GM13976 (cell line): ENCODE results near the gene APRT.
A peak's percentile ranks its signal among the peaks of the same experiment; 100 is the strongest.

Source experiments
- DNase-seq: peaks from one replicate; pipeline ENCODE4 v3.0.0; 2012; ENCODE audit warnings: low spot score
- in situ Hi-C: fragments of 300-500 bp; cut with MboI; formaldehyde crosslinking; loops from one replicate; pipeline ENCODE4 v1.12.0; 2022; ENCODE audit warnings: low sequenced_read_pairs, mixed read lengths, inconsistent platforms; ENCODE audit not compliant: unreplicated experiment
- TF ChIP-seq, protein P1 (sequence below): IDR thresholded peaks from 2 replicates; pipeline ENCODE4 v1.5.1; 2012; ENCODE audit warnings: borderline replicate concordance, mild to moderate bottlenecking; ENCODE audit not compliant: insufficient read depth; ENCODE audit errors: extremely low read depth, missing control alignments, control extremely low read depth

The APRT gene

DNA sequence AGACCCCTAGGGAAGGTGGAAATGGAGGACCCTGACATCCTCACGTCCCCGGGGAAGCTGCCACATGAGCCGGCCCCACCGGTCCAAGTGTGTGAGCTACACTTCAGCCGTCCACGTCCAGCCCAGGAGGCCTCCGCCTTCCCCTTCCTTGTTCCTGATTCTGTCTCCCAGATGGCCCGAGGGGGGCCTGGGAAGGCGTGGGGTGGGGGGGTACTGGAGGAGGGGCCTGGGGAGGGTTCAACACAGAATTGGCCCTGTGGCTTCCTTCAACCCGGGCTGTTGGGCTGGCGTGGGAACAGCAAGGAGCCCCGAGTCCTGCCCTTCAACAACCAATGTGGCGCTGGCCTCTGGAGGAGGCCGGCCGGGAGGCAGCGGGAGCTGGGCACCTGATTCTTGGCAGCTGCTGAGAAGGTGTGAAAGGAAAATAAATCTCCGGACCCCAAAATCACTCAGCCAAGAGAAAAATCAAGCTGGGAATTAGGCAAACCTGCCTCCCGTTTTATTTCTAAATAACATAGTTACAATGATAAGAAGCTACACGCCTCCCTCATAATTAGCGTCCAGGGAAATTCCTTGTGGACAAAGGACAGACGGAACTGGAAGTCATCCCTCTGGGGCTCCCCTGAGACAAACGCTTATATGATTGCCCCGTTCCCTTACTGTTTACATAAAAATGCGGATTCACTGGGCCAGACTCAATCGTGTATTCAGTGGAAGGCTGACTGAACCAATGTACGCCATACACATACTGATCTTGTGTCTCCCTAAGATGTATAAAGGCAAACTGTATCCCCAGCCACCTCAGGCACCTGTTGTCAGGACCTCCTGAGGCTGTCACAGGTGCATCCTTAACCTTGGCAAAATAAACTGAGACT is 1.8 kb upstream of the APRT start:
- DNase-seq = no peak
- in situ Hi-C loops = no loop called here
- TF ChIP-seq, protein P1, sequence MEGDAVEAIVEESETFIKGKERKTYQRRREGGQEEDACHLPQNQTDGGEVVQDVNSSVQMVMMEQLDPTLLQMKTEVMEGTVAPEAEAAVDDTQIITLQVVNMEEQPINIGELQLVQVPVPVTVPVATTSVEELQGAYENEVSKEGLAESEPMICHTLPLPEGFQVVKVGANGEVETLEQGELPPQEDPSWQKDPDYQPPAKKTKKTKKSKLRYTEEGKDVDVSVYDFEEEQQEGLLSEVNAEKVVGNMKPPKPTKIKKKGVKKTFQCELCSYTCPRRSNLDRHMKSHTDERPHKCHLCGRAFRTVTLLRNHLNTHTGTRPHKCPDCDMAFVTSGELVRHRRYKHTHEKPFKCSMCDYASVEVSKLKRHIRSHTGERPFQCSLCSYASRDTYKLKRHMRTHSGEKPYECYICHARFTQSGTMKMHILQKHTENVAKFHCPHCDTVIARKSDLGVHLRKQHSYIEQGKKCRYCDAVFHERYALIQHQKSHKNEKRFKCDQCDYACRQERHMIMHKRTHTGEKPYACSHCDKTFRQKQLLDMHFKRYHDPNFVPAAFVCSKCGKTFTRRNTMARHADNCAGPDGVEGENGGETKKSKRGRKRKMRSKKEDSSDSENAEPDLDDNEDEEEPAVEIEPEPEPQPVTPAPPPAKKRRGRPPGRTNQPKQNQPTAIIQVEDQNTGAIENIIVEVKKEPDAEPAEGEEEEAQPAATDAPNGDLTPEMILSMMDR = no peak

GRCh38 chr16:88812513-88813268 is 963 bp upstream of the APRT start:
- no peak for DNase-seq
- TF ChIP-seq, protein P1 = no peak
- in situ Hi-C loops = no loop called here

DNA sequence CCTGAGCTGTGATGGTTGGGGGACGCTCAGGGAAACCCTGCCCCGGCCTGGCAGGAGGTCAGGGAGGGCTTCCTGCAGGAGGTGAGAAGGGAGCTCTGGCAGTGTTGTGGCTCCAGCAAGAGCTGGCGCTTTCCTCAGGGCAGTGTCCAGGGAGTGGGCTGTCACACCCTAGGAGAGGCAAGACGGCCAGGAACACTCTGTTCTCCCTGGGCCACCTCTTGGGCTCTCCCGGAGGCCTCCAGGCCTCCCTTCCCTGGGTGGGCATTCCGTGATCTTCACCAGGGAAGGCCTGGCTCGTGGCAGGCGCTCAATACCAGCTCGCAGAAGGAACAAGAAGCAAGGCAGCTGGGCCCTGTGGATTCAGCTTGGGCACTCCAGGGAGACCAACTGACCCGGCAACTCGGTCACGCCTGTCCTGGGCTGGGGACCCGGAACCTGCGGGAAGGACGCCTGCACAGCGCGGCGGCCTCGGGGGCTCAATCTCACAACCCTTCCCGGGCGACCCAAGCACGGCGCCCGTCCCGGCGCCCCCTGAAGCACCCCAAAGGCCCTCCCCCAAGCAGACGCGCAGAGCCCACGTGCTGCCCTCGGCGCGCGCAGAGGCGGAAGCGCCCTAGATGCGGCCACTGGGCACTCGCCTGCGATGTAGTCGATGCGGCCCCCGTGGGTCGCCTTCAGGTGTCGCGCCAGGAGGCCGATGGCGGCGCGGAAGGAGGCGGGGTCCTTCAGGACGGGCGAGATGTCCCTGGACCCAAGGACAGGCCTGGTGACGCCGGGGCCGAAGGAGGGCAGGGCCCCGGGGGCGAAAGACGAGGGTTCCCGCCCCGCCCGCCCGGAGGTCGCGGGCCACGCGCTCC is 588 bp downstream of the APRT start:
- peak; percentile 86 for DNase-seq
- TF ChIP-seq, protein P1 = no peak
- in situ Hi-C loops = no loop called here

DNA sequence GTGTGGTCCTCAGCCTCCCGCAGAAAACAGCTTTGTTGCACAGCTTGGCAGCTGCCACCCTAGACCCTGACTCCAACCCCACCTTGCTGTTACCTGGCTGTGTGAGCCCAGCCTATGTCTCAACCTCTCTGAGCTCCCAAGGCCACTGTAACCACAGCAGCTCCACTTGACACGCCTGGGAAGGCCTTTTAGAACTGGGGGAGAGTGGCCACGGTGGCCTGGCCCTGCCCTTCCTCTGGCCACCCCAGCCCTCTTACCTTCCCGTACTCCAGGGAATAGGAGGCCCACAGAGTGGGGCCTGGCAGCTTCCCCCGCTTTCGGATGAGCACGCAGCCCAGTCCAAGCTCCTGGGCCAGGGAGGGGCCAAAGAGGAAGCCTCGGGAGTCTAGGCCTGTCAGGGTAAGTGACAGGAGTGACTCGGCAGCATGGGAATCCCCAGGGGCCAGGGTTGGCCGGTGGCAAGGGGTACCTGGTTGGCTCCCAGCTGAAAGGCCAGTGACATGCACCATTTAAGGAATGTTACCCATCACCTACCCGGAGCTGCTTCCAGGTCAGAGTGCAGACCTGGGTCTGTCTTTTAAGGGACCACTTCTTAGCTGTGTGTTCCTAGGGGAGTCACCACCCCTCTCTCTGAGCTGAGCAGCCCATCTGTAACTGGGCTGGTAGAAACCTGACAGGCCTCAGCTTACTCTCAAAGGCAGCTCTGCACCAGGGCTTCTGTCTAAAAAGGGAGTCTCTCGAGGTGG is 1.4 kb downstream of the APRT start:
- TF ChIP-seq, protein P1 = no peak
- DNase-seq = no peak
- in situ Hi-C loops = no loop called here

DNA sequence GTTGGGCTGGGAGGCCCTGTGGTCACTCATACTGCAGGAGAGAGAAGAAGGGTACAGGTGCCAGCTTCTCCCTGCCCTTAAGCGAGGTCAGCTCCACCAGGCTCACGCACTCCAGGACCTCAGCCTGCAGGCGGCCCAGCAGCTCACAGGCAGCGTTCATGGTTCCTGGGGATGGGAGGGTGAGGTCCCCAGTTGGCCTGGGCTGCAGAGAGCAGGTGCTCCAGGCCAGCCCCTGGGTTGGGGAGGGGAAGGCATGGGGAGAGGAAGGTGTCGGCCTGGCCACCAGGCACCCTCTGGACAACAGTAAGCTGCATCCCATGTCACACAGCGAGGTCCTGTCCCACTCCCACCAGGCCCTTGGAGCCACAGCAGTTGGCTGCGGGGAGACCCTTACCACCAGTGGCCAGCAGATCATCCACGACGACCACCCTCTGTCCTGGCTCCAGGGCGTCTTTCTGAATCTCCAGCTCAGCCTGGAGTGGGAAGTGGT is 2.0 kb downstream of the APRT start:
- TF ChIP-seq, protein P1 = no peak

More for the DNA sequence above, 2.0 kb downstream of the APRT start:
- in situ Hi-C loops = no loop called here
- DNase-seq = no peak
